ENCODE results near the gene CBLB. TPM values are rescaled to one million over a fixed set of nuclear protein-coding genes. Genes with fewer than 3 reads are reported as not detected.

CBLB gene
- total RNA-seq, 1 experiment from 2014 or later = 34.3 TPM

DNA sequence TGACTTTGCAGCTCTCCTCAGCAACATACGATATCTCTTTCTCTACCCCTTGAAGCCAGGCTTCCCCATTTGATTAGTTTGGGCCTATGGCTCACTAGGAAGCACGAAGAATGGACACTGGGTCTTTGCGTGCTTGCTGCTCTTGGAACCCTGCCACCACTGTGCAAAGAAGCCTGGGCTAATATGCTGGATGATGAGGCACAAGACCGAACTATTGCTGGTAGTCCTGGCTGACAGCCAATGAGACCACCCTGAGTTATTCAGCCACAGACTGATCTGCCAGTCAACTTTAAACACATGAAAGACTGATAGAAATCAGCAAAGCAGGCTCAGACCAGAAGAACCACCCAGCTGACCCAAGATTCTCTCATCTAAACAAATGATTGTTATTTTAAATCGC, 250.3 kb downstream of the CBLB start:
- no peak overlapping the region for H3K4me3 Mint-ChIP-seq (ENCODE audit: unreplicated experiment)
- H3K27ac Mint-ChIP-seq (ENCODE audit: unreplicated experiment) = no peak overlapping the region
- peaks cover 5% of the 10 kb centered on the region for H3K4me1 Mint-ChIP-seq (ENCODE audit: low read depth, unreplicated experiment)
- H3K9me3 Mint-ChIP-seq (ENCODE audit: unreplicated experiment) = no peaks in the 10 kb centered on the region
- no peak for DNase-seq
- TF ChIP-seq, protein P1, sequence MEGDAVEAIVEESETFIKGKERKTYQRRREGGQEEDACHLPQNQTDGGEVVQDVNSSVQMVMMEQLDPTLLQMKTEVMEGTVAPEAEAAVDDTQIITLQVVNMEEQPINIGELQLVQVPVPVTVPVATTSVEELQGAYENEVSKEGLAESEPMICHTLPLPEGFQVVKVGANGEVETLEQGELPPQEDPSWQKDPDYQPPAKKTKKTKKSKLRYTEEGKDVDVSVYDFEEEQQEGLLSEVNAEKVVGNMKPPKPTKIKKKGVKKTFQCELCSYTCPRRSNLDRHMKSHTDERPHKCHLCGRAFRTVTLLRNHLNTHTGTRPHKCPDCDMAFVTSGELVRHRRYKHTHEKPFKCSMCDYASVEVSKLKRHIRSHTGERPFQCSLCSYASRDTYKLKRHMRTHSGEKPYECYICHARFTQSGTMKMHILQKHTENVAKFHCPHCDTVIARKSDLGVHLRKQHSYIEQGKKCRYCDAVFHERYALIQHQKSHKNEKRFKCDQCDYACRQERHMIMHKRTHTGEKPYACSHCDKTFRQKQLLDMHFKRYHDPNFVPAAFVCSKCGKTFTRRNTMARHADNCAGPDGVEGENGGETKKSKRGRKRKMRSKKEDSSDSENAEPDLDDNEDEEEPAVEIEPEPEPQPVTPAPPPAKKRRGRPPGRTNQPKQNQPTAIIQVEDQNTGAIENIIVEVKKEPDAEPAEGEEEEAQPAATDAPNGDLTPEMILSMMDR (IDR thresholded peaks at IDR 0.05; ENCODE audit: insufficient read depth in 1 of 2, low read depth in 1 of 2, low read length in 1 of 2, severe bottlenecking in 1 of 2, unreplicated experiment in 1 of 2) = no peak
- H3K9me3 ChIP-seq = no peaks in the 10 kb centered on the region
- ChIA-PET CTCF (no interaction called here), POLR2A (no interaction called here)
- no peaks in the 10 kb centered on the region for H3K36me3 Mint-ChIP-seq (ENCODE audit: insufficient read depth, unreplicated experiment)
- no peaks in the 10 kb centered on the region for H3K27me3 ChIP-seq (replicated peaks; ENCODE audit: control insufficient read depth, insufficient read depth, low read length)
- H3K27me3 Mint-ChIP-seq (ENCODE audit: insufficient read depth, unreplicated experiment) = no peaks in the 10 kb centered on the region
- BruUV-seq (replicated peaks) = no TSS peak
- H3K4me1 ChIP-seq = peaks cover 6% of the 10 kb centered on the region; the same call in 1 of the 2 replicates
- intact Hi-C loops (cut with micrococcal nuclease; ENCODE audit: unreplicated experiment) = no loop called here
- no peak overlapping the region for H3K4me3 ChIP-seq (ENCODE audit: low read depth, low read length)
- no peaks in the 10 kb centered on the region for H3K36me3 ChIP-seq (ENCODE audit: control insufficient read depth, insufficient read depth, low read length)

DNA sequence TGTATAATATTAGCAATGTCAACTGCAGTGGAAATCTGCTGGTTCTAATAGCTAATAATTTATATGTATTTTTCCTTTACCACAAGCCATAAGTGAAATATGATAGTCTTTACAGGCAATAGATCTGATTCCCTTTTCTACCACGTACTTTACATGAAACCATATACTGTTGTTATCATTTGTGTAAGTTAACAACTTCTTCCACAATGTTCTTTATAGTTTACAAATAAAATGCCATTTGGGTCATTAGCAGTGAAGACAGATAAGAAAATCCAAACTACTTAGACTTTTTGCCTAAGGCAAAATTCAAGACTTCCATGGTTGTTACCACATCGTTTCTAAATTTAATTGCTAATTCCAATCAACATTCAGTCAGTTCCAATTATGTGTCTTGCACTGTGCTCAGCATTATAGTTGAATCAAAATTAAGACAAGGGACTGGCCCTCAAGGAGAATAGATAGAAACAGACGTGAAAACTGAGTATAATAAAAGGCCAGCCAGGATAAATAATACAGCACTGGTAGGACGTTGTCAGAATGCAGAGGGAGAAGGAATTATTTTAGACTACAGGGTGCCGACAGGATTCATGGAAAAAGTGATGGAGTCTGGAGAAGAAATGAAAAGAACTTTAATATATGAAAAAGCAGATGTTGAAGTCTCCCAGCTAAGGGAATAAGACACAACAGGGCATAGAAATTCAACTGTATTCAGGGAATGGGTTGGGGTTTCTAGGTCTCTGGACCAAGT, 252.3 kb downstream of the CBLB start:
- Mint-ChIP-seq H3K4me1 (ENCODE audit: low read depth, unreplicated experiment) (peaks cover 5% of the 10 kb centered on the region), H3K36me3 (ENCODE audit: insufficient read depth, unreplicated experiment) (no peaks in the 10 kb centered on the region), H3K27me3 (ENCODE audit: insufficient read depth, unreplicated experiment) (no peaks in the 10 kb centered on the region), H3K9me3 (ENCODE audit: unreplicated experiment) (no peaks in the 10 kb centered on the region), H3K27ac (ENCODE audit: unreplicated experiment) (no peak overlapping the region), H3K4me3 (ENCODE audit: unreplicated experiment) (no peak overlapping the region)
- BruUV-seq (replicated peaks) = no TSS peak
- Histone ChIP-seq H3K27me3 (replicated peaks; ENCODE audit: control insufficient read depth, insufficient read depth, low read length) (no peaks in the 10 kb centered on the region), H3K36me3 (ENCODE audit: control insufficient read depth, insufficient read depth, low read length) (no peaks in the 10 kb centered on the region), H3K4me1 (peaks cover 11% of the 10 kb centered on the region), H3K4me3 (ENCODE audit: low read depth, low read length) (no peak overlapping the region), H3K9me3 (no peaks in the 10 kb centered on the region)
- intact Hi-C loops (cut with micrococcal nuclease; ENCODE audit: unreplicated experiment) = no loop called here
- TF ChIP-seq, protein P1 (IDR thresholded peaks at IDR 0.05; ENCODE audit: insufficient read depth in 1 of 2, low read depth in 1 of 2, low read length in 1 of 2, severe bottlenecking in 1 of 2, unreplicated experiment in 1 of 2) = no peak
- POLR2A ChIA-PET = no interaction called here
- CTCF ChIA-PET = no interaction called here
- no peak for DNase-seq

DNA sequence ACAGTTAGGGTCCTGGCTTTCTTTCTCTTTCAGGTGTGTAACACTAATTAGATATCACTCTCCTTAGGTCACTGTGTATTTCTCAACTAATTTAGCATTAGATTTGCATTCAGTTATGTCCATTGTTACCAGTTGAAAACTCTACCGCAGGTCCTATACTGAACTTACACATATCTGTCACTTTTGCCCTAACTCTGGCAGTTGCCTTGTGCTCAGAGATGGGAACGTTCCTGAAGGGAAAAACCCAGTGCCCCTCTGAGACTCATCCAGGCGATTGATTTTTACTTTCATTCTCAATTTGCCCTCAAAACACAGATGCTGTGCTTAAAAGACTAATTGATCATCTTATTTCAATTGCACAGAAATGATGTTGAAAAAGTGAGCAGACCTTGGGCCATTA, 253.0 kb downstream of the CBLB start:
- H3K27me3 Mint-ChIP-seq (ENCODE audit: insufficient read depth, unreplicated experiment) = no peaks in the 10 kb centered on the region
- no peaks in the 10 kb centered on the region for H3K9me3 Mint-ChIP-seq (ENCODE audit: unreplicated experiment)
- H3K4me3 ChIP-seq (ENCODE audit: low read depth, low read length) = no peak overlapping the region
- TF ChIP-seq, protein P1 (IDR thresholded peaks at IDR 0.05; ENCODE audit: insufficient read depth in 1 of 2, low read depth in 1 of 2, low read length in 1 of 2, severe bottlenecking in 1 of 2, unreplicated experiment in 1 of 2) = no peak
- ChIA-PET CTCF (no interaction called here), POLR2A (no interaction called here)
- no peak overlapping the region for H3K27ac Mint-ChIP-seq (ENCODE audit: unreplicated experiment)
- H3K4me1 Mint-ChIP-seq (ENCODE audit: low read depth, unreplicated experiment) = peaks cover 5% of the 10 kb centered on the region
- peaks cover 14% of the 10 kb centered on the region for H3K4me1 ChIP-seq
- no peak overlapping the region for H3K4me3 Mint-ChIP-seq (ENCODE audit: unreplicated experiment)
- DNase-seq = no peak
- BruUV-seq (replicated peaks) = no TSS peak
- H3K27me3 ChIP-seq (replicated peaks; ENCODE audit: control insufficient read depth, insufficient read depth, low read length) = no peaks in the 10 kb centered on the region
- H3K36me3 ChIP-seq (ENCODE audit: control insufficient read depth, insufficient read depth, low read length) = no peaks in the 10 kb centered on the region
- intact Hi-C loops (cut with micrococcal nuclease; ENCODE audit: unreplicated experiment) = no loop called here
- no peaks in the 10 kb centered on the region for H3K36me3 Mint-ChIP-seq (ENCODE audit: insufficient read depth, unreplicated experiment)
- no peaks in the 10 kb centered on the region for H3K9me3 ChIP-seq

Data from Caco-2 (cell line).